Stimulated activated CD4-positive, alpha-beta T cell treated with anti-CD3 and anti-CD28 coated beads, Interleukin-4, amount 100 ng/mL, for 1 hour (primary cell): ENCODE data around the gene RNF113B.

Experiments
- DNase-seq: peaks from one replicate; pipeline ENCODE4 v3.0.0-alpha.2; 2020

Gene RNF113B

GRCh38 chr13:98134901-98135300 lies 42.2 kb downstream of the RNF113B start:
- no peak for DNase-seq

GRCh38 chr13:98133946-98134345 lies 43.1 kb downstream of the RNF113B start:
- no peak for DNase-seq

- DNase-seq: no peak
These were observed 47.9 kb downstream of the RNF113B start for GRCh38 chr13:98129059-98129746.
